ENCODE data around the gene PRICKLE3. TPM values are rescaled to one million over a fixed set of nuclear protein-coding genes. Genes with fewer than 3 reads are reported as not detected.
"Not testable (repeated sequence)": the region's sequence is repeated elsewhere in the genome, so short reads cannot be mapped to it uniquely, and the experiment has no call there.

PRICKLE3 gene
- total and polyA plus RNA-seq, 2 of the 4 experiments (the other 2 are of a cell fraction) = 3.4 to 6.4 TPM

DNA sequence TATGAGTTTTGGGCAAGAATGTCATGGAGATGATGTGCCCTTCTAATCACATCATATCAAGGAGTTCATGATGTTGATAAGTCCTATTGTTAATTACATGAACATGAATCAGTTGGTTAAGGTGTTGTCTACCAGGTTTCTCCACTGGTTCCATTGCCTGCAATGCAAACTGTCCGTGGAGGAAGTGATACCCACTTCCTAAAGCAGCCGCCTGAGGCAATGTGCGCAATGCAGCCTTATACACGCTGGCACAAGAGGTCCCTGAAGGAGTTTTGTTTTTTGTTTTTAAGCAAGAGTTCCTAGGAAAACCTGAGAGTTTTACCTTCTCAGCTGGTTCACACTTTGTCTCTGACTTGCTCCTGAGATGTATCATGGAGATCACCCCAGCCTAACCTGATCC, 56.7 kb downstream of the PRICKLE3 start:
- Histone ChIP-seq H4K5ac (ENCODE audit: low read depth, low read length) (no peak overlapping the region), H3K9me1 (ENCODE audit: insufficient read depth, low read length) (no peaks in the 10 kb centered on the region), H3K14ac (replicated peaks; ENCODE audit: low read depth, low read length) (no peak overlapping the region), H3K9ac (ENCODE audit: low read depth, low read length) (no peak overlapping the region), H3K4ac (ENCODE audit: low read depth, low read length) (no peak overlapping the region), H3K79me1 (ENCODE audit: low read depth in 1 of 2, low read length in 2 of 2) (no peaks in the 10 kb centered on the region), H3K4me3 (ENCODE audit: insufficient read depth, low read depth, low read length) (no peak overlapping the region), H3K4me2 (ENCODE audit: low read depth, low read length) (no peak overlapping the region), H3K56ac (ENCODE audit: extremely low read depth, insufficient read depth, low read length) (no peak overlapping the region), H3K4me1 (ENCODE audit: control insufficient read depth, insufficient read depth, low read length) (no peaks in the 10 kb centered on the region), H3K36me3 (ENCODE audit: control insufficient read depth, insufficient read depth, low read length) (no peaks in the 10 kb centered on the region), H4K91ac (ENCODE audit: insufficient read depth, low read depth, low read length) (no peak overlapping the region), H2AK9ac (replicated peaks; ENCODE audit: low read depth, low read length, poor library complexity) (no peak overlapping the region), H3K9me3 (ENCODE audit: control insufficient read depth, insufficient read depth, low read length) (no peaks in the 10 kb centered on the region), H2BK5ac (ENCODE audit: low read depth, low read length, poor library complexity, severe bottlenecking) (no peak overlapping the region), H3K27ac (ENCODE audit: insufficient read depth, low read length) (no peak overlapping the region), H3K23ac (ENCODE audit: low read depth, low read length) (no peak overlapping the region), H2BK120ac (ENCODE audit: low read depth, low read length) (no peak overlapping the region), H4K8ac (ENCODE audit: low read depth in 2 of 2, low read length in 2 of 2) (no peak overlapping the region), H2AK5ac (ENCODE audit: low read depth, low read length) (no peak overlapping the region), H2AFZ (replicated peaks; ENCODE audit: low read length, poor library complexity) (no peak overlapping the region), H3K27me3 (ENCODE audit: control insufficient read depth, insufficient read depth, low read length) (no peaks in the 10 kb centered on the region), H3K18ac (ENCODE audit: low read depth, low read length) (no peak overlapping the region), H2BK15ac (ENCODE audit: low read depth, low read length) (no peak overlapping the region), H2BK20ac (ENCODE audit: low read depth, low read length) (no peak overlapping the region), H4K20me1 (ENCODE audit: insufficient read depth, low read length) (no peaks in the 10 kb centered on the region)
- in situ Hi-C loops (cut with MboI; ENCODE audit: low sequenced_read_pairs) = no loop called here
- CTCF ChIA-PET = no interaction called here
- 60% methylated on average over 1 of the region's 4 CpGs; no CpG with 5 or more reads in 1 of the 2 experiments for WGBS, 2 experiments (ENCODE audit: extremely low coverage in 2 of 2, insufficient read length in 1 of 2)
- no TSS peak for BruUV-seq (replicated peaks)
- DNase-seq (no peak), ATAC-seq (ENCODE audit: low read depth) (no peak)
- POLR2A ChIA-PET (ENCODE audit: unreplicated experiment) = no interaction called here
- TF ChIP-seq BHLHE40 (IDR thresholded peaks at IDR 0.05; ENCODE audit: low read depth, low read length) (no peak), MAZ (IDR thresholded peaks at IDR 0.05; ENCODE audit: borderline replicate concordance, low read depth, low read length) (no peak), NFE2L2 (IDR thresholded peaks at IDR 0.05; ENCODE audit: low read depth, low read length) (no peak), RAD21 (IDR thresholded peaks at IDR 0.05; ENCODE audit: low read length) (no peak), CTCF (conservative IDR thresholded peaks at IDR 0.05; ENCODE audit: low read depth, low read length) (no peak), POLR2A (IDR thresholded peaks at IDR 0.05; ENCODE audit: low read depth, low read length) (no peak), RCOR1 (IDR thresholded peaks at IDR 0.05; ENCODE audit: insufficient replicate concordance, low read length) (no peak), FOS (IDR thresholded peaks at IDR 0.05; ENCODE audit: low read depth, low read length) (no peak)
- dilution Hi-C loops (cut with HindIII; ENCODE audit: low sequenced_read_pairs, unreplicated experiment) = no loop called here
- intact Hi-C loops (cut with micrococcal nuclease) = no loop called here

- H4K91ac ChIP-seq (ENCODE audit: insufficient read depth, low read depth, low read length); H3K23ac ChIP-seq (ENCODE audit: low read depth, low read length); H3K4me3 ChIP-seq (ENCODE audit: insufficient read depth, low read depth, low read length); H2AK9ac ChIP-seq (replicated peaks; ENCODE audit: low read depth, low read length, poor library complexity); H4K8ac ChIP-seq (ENCODE audit: low read depth in 2 of 2, low read length in 2 of 2); H4K20me1 ChIP-seq (ENCODE audit: insufficient read depth, low read length); POLR2A ChIA-PET (ENCODE audit: unreplicated experiment); BruUV-seq (replicated peaks); H2AK5ac ChIP-seq (ENCODE audit: low read depth, low read length); H3K36me3 ChIP-seq (ENCODE audit: control insufficient read depth, insufficient read depth, low read length); dilution Hi-C loops (cut with HindIII; ENCODE audit: low sequenced_read_pairs, unreplicated experiment); H2AFZ ChIP-seq (replicated peaks; ENCODE audit: low read length, poor library complexity); H3K18ac ChIP-seq (ENCODE audit: low read depth, low read length); intact Hi-C loops (cut with micrococcal nuclease); H4K5ac ChIP-seq (ENCODE audit: low read depth, low read length); H2BK120ac ChIP-seq (ENCODE audit: low read depth, low read length); H2BK5ac ChIP-seq (ENCODE audit: low read depth, low read length, poor library complexity, severe bottlenecking); H3K9me1 ChIP-seq (ENCODE audit: insufficient read depth, low read length); H3K4me2 ChIP-seq (ENCODE audit: low read depth, low read length); H2BK15ac ChIP-seq (ENCODE audit: low read depth, low read length); H3K27me3 ChIP-seq (ENCODE audit: control insufficient read depth, insufficient read depth, low read length); H3K4ac ChIP-seq (ENCODE audit: low read depth, low read length); H3K4me1 ChIP-seq (ENCODE audit: control insufficient read depth, insufficient read depth, low read length); H3K79me1 ChIP-seq (ENCODE audit: low read depth in 1 of 2, low read length in 2 of 2); H3K14ac ChIP-seq (replicated peaks; ENCODE audit: low read depth, low read length); H2BK20ac ChIP-seq (ENCODE audit: low read depth, low read length); H3K9me3 ChIP-seq (ENCODE audit: control insufficient read depth, insufficient read depth, low read length); ATAC-seq (ENCODE audit: low read depth); H3K27ac ChIP-seq (ENCODE audit: insufficient read depth, low read length); DNase-seq; H3K56ac ChIP-seq (ENCODE audit: extremely low read depth, insufficient read depth, low read length); H3K9ac ChIP-seq (ENCODE audit: low read depth, low read length); in situ Hi-C loops (cut with MboI; ENCODE audit: low sequenced_read_pairs): not testable (repeated sequence)
- 80% methylated on average over 1 of the region's 13 CpGs; no CpG with 5 or more reads in 1 of the 2 experiments for WGBS, 2 experiments (ENCODE audit: extremely low coverage in 2 of 2, insufficient read length in 1 of 2)
- CTCF ChIA-PET = interaction anchor here (1.7 kb wide), 1 partner anchor 15 kb away, joined by 3 read pairs; no protein-coding TSS in a partner anchor
Observed at GRCh38 chrX:49127742-49128258, 58.4 kb downstream of the PRICKLE3 start.
